Renal pelvis (tissue), 4 donors: ENCODE results near the gene DCTN5. TPM values are rescaled to one million over a fixed set of nuclear protein-coding genes. Genes with fewer than 3 reads are reported as not detected.
"Not testable (repeated sequence)": the region's sequence is repeated elsewhere in the genome, so short reads cannot be mapped to it uniquely, and the experiment has no call there.

Experiments
- DNase-seq: peaks from one replicate; pipeline ENCODE4 v3.0.0-alpha.2; 2013
- polyA plus RNA-seq, 3 donors: library from polyadenylated mRNA; unstranded; fragments of 120-200 nt; gene quantifications; one replicate each; pipeline ENCODE4 v1.2.1, GENCODE V29; 2013; ENCODE audit not compliant: insufficient read length in 3 of 3

DCTN5 gene
- polyA plus RNA-seq, 3 donors: 70.2 to 79.4 (median 72.5) TPM

DNA sequence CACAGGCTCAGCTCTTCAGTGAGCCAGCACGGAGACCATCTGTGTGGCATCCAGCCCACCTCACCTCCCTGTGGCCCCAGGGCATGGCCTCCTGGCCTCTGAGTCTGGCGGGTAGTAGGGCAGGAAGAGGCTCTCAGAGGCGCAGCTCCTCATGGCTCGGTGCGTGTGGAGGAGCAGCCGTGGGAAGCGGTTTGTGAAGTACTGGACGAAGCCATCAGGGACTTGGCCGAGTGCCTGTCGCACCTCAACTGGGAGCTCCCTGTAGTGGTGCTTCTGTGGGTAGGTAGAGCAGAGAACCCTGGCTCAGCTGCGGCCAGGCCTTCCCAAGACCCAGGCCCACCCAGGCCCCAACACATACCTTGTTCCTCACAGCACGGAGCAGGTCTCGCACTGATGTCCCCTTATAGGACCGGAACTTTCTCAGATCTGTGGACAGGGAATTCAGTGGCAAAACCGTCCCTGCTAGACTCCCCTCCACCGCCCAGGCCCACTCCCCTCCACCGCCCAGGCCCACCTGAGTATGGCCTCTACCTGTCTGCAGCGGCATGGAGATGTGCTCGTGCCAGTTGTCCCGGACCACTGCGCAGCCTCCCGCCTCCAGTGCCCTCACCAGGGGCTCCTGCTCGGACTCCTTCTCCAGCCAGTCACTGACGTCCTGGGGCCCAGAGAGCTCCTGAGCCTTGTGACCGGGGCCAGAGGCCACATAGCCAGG, 49.7 kb downstream of the DCTN5 start:
- DNase-seq: no peak

DNA sequence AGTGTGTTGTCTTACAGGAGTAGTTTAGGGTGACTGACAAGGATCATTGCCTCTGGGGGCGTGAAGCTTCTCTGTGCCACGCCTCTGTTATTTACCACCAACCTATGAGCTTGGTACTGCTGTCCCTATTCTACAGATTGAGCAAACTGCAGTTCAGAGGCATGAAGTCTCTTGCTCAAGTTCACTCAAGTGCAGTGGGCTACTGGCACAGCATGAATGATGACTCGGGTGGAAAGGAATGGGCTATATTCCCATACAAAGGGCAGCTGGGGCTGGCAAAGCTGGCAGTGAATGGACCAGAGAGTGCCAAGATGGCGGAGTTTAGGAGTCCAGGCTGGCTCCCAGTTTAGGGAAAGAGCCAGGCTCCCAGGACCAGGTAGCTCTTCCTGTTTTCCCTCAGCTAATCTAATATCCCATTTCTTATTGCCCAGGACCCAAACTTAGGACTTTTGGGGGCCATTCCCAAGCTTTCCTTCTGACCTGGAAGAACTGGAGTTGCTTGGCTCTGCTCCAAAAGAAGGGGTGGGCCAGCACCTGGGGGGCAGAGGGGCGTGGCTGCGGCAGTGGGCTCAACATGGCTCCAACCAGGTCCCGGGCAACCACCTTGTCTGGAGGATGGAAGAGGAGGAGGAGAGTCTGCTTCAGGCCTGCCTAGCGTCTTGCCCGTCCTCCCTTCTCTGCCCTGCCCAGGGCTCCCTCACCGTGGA, 50.4 kb downstream of the DCTN5 start:
- no peak for DNase-seq

DNA sequence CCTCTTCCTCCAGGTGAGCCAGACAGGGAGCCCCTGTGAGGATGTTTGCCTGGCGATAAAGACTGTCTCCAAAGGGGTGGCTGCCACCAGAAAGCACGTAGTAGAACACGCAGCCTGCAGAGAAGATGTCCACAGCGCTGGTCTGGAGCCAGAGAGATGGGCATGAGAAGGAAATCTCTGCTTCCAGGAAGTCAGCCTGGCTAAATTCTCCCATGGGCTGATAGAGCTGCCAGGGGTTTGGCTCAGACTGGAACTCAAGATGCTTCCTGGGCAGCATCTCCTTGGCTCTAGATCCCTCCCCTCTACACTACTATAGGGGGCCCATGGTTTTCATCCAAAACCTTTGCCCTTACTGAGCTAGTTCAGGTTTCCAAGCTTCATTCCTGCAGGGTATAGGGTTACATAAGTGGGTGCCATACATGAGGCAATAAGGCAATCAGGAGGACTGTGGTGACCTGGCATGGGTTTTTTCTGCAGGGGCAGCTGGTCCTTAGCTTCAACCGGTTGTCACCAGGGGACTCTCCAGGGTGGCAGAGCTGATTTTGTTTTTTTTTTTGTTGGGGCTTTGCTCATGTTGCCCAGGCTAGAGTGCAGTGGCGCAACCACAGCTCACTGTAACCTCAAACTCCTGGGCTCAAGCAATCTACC, 51.0 kb downstream of the DCTN5 start:
- no peak for DNase-seq

DNA sequence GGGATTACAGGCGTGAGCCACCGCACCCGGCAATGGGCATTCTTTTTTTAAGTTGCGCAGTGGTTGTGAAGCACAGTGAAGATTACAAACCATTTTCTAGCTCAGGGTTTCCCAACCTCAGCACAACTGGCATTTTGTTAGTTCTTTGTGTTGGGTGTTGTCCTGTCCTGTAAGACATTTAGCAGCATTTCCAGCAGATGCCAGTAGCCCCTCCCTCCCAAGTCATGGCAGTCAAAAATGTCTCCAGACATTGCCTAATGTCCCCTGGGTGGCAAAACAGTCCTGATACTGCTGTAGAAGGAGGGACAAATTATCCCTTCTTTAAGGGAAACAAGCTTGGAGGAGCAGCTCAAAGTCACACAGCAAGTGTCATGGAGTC, 53.0 kb downstream of the DCTN5 start:
- DNase-seq: no peak

DNA sequence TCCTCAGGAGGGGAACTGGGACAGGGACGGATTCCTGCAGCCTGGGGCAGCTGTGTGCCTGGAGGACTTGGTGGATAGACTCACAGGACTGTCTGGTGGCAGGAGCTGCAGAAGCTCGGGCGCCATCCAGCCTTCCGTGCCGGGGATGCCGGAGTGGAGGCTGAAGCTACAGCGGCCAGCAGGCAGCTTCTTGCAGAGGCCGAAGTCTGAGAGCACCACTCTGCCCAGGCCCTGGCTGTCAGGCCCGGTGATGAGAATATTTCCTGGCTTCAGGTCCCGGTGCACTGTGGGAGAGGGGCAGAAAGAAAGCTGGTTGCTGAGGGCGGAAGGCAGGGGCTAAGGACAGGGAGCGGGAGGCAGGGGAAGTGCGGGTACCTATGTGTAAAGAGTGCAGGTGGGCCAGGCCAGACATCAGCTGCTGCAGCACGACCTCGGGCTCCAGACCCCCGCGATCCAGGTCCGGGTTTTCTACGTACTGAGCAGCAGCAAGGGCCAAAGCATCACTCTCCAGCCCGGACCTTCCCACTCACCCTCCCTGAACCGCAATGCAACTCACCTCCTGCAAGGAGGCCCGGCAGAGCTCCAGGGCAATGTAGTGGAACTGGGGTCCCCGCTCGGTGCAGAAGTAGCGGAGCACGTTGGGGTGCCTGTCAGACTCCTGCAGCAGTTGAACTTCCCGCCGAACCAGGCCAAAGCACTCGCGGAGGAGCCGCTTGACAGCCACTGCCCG, 53.5 kb downstream of the DCTN5 start:
- peak; percentile 54 for DNase-seq

DNA sequence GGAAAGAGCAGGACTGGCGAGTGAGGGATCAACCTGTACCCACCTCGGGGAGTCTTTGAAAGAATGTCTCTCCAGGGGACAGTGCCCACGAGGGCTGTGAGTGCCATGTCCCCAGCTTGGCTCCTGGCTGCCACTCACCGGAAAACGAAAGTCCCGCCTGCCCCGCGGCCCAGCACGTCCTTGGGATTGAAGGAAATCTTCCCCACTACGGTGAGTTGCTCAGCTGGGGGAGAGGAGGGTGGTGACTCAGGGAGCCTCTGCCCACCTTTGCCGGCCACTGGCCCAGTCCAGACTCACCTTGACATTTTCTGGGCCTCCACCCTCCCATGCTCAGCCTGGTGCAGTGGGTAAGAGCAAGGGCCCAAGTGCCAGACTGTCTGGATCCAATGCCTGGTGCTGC, 54.5 kb downstream of the DCTN5 start:
- DNase-seq: no peak

DNA sequence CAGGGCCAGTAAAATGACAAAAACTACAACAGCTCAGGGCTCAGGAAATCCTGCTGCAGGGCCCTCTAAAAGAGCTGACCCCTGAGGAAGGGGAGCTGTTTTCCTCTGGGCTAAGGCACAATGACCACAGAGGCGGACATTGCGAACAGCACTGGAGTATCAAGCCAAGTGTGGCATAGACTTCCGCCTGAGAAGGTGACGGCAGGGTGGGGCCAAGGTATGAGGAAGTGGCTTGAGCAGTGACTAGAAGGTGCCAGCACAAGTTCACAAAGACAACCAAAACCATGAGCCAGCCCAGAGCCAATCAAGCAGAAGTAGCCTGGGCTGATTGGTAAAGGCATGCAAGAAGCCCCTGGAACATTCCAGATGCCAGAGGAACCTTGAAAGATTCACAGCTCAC, 57.8 kb downstream of the DCTN5 start:
- DNase-seq: no peak

DNA sequence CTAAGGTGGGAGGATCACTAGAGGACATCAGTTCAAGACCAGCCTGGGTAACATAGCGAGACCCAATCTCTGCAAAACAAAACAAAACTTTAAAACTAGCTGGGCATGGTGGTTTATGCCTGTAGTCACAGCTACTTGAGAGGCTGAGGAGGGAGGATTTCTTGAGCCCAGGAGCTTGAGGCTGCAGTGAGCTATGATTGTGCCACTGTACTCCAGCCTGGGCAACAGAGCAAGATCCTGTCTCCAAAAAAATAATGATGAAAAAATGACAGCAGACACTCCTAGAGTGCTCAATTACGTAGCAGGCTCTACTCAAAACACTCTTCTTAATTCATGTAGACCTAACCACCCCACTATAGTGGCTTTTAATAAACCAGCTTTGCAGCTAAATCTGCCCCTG, 58.8 kb downstream of the DCTN5 start:
- DNase-seq: no peak

DNA sequence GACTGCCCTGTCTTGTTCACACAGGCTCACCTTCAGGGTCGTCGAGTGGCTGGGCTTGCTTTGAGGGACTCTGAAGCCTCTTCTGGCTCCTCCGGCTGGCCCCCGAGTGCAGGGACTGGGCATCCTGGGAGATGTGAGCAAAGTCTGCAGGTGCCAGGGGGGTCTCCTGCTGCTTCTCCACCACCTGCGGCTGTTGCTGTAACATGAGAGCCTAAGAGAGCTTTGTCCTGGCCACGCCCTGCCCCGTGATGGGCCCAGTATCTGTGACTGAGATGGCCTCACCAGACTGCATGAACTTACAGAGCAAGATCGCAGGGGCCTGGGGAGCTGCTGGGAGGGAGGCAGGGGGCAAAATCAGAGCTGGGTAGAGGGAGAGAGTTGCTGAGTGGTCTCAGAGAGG, 59.2 kb downstream of the DCTN5 start:
- no peak for DNase-seq

DNA sequence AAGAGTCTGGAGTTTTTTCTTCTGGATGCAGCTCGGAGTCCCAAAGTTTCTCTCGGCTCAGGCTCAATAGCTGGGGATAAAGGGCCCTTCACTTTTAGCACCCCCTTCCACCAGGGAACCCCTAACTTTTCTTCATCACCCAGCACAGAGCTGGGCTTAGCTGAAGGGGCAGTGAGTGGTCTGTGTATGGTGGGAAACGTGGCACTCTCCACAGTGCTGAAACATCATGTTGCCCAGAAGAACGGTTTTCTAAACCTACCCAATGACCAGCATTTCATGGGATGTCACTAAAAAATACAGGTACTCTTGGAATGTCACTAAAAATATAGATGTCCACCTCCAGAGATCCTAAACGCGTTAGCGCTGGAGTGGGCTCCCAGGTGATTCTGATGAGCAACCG, 59.8 kb downstream of the DCTN5 start:
- no peak for DNase-seq

DNA sequence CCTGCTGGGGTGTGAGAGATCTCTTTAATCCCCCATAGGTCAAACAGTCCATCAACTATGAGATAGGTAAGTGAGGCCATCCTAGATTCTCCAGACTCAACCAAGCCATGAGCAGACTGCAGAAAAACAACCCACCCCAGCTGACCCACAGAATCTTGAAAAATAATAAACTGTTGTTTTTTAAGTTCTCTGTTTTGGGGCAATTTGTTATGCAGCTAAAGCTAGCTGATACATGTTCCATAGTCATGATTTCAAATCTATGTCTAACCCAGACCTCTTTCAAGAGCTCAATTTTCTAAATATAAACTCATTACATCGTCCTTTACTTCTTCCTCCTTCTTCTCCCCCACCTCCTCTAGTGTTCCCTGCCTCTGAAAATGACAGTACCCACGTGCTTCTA, 61.7 kb downstream of the DCTN5 start:
- DNase-seq: no peak

DNA sequence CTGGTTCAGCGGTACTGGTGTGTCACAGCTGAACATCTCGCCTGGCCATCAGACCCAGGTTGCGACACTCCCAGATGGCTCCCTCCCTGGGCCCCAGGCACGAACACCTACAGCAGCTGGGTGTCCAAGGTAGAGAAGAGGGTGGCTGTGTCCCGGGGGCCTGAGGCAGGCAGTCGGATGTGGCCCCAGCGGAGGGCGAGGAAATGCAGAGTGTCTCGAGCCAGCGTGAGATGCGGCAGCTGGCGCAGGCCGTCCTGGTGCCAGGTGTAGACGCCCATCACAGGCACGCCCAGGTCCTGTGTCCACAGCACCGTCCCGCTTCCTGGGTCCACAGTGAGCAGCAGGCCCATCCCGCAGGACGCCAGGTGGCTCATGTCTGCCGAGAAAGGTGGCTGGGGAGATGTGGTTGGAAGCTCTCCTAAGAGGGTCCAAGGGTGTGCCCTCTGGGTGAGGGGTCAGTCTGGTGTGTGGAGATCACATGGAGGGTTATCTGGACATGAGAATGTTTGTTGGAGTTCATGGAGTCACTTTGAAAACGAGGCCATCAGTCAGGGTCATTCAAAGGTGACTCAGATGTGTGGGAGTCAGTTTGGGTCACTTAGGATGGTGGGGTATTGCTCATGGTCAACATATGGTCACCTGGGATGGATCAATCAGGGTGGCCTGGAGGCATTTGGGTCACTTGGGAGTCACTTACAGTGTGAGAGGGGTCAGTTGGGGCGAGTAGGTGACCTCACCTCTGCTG, 63.7 kb downstream of the DCTN5 start:
- no peak for DNase-seq

DNA sequence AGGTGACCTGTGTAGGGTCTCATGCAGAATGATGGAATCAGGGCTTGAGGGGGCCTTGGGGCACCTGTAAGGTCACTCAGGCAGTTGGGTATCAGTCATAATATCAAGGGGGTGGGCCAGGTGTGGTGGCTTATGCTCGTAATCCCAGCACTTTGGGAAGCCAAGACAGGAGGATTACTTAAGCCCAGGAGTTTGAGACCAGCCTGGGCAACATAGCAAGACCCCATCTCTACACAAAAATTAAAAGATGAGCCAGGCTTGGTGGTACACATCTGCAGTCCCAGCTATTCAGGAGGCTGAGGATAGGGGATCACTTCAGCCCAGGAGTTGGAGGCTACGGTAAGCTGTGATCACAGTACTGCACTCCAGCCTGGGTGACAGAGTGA, 64.2 kb downstream of the DCTN5 start:
- no peak for DNase-seq

DNA sequence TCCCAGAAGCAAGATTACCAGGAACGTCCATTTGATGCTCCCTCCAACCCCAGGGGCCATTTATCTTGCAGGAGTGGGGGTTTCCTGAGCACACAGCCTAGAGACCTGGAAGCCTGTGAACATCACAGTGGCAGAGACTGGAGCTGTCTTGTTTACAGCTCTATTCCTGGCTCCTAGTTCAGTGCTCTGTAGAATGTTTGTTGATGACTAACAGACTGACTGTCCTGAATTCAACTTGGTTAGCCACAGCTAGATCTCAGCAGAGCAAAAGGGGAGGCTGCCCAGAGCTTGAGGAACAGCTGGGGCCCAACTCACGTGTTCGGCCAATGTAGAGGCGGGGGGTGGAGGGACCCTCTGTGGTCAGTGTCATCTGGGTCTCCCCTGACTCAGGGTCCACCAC, 65.2 kb downstream of the DCTN5 start:
- no peak for DNase-seq

DNA sequence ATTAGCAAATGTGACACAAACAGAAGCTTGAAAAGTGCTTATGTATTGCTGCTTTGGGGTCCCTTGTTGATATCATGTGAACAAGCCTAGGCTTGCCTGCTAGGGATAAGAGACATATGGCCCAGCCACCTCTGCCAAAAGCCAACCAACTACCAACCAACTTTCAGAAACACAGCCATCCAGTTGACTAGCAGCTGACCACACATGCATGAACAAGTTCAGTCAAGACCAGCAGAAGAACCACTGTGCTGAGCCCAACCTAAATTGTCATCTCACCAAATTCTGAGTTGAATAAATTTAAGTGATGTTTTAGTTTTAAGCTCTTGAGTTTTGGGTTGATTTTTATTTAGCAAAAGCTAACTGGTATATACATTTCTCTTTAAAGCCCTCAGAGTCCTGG, 68.3 kb downstream of the DCTN5 start:
- DNase-seq: no peak

DNA sequence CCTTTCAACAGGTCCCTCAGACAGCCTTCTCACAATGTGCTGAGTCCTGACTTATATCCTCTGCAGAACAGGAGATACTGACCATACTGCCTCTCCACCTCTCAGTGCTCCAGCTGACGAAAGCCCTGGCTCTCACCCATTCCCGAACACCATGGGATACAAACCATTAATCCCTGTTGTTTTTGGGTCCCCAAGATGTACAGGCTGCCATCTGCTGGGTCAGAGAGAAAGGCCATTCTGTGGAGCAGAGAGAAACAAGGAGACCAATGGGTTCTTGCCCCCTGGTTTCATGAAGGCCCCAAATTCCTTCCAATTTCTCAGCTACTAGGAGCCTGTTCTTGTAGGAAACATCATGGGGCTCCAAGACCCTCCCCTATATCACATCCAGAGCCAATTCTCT, 68.7 kb downstream of the DCTN5 start:
- no peak for DNase-seq

DNA sequence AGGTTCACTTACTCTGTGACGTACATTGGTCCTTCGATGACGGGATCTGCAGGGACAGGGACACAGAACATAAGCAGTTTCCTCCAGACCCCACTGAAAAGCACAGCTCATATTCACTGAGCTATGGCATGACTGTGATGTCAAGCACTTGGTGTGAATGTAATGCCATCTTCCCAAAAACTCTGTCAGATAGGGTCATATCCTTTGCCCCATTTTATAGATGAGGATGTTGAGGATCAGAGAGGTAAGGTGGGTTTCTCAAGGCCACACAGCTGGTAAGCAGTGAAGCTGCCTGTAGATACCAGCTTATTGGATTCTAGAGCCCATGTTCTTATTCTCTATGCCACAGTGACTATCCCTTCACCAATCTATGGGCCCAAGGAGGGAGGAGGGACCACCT, 69.2 kb downstream of the DCTN5 start:
- DNase-seq: no peak

DNA sequence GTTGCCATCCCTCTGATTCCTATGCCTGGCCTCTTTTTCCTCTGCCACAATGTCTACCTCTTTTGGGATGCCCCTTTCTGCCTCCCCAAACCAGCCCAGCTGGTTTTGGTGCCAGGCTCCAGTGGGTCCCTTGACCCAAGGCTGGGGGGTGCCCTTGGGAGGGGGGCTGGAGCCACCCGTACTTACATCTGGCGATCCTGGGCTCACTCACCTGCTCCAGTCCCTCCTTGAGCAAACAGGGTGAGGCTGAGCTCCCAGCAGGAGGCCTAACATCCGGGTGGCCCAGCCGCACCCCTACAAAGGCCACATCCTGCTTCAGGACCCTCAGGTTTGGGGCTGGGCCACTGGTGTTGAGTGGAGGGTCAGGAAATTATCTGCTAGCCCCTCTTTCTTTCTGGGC, 70.5 kb downstream of the DCTN5 start:
- no peak for DNase-seq

DNA sequence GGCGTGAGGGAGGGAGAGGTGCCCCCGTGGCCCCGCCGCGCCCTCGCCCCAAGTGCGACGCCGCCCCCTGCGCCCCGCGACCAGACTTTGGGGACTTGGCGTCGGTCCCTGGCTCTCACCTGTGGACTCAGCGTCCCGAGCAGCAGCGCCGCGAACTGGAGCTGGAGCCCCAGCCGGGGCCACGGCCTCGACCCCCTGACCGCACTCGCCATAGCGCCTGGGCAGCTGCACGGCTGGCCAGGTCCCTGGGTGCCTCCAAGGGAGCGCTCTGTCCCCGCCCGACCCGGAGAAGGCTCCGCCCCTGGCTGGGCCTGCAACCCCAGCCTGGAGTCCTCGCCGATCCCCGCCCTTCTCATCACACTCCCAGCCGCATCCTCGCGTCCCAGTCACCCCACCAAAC, 71.7 kb downstream of the DCTN5 start, which contains the start of gene ERN2:
Gene ERN2, minus strand, starts transcription at position 247 of the 400 bp plus-strand sequence. Its CDS starts 35 bp downstream, at position 212.
- DNase-seq: no peak

DNA sequence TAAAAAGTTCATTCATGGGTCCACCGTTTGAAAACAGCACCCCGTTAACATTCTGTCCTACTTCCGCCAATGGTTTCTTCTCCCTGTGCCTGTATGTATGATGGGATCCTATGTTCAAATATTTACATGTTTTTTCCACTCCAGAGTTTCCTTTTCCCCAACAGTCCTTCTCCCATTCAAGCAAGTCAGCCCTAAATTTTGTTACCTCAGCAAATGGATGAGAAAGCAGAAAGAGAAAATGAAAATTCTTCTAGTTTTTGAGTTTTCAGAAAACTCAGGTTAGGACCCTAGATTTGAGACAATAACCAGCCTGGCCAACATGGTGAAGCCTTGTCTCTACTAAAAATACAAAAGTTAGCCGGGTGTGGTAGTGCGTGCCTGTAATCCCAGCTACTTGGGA, 75.2 kb downstream of the DCTN5 start:
- DNase-seq: no peak

DNA sequence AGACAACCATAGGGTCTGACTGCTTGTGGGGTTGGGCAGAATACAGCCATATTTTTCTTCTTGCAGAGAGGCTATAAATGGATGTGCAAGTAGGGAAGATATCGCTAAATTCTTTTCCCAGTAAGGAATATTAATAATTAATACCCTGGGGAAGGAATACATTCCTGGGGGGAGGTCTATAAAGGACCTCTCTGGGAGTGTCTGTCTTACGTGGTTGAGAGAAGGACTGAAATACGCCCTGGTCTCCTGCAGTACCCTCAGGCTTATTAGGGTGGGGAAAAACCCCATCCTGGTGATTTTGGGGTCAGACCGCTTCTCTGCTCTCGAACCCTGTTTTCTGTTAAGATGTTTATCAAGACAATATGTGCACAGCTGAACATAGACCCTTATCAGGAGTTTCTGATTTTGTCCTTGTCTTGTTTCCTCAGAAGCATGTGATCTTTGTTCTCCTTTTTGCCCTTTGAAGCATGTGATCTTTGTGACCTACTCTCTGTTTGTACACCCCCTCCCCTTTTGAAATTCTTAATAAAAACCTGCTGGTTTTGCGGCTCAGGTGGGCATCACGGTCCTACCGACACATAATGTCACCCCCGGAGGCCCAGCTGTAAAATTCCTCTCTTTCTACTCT, 81.5 kb downstream of the DCTN5 start:
- DNase-seq: not testable (repeated sequence)
